NCI-H1092 treated with DMSO at 0.1 percent for 48 hours (cell line): ENCODE measurements around the gene RUVBL2.
"Not testable (repeated sequence)": the region's sequence is repeated elsewhere in the genome, so short reads cannot be mapped to it uniquely, and the experiment has no call there.

Experiments used
- DNase-seq: peaks from one replicate; lab custom pipeline; 2025; lab: John Stamatoyannopoulos, UW

The RUVBL2 gene

GRCh38 chr19:49018388-49019241 is 24.9 kb downstream of the RUVBL2 start:
- not testable (repeated sequence) for DNase-seq

GRCh38 chr19:49019242-49019932 is 25.7 kb downstream of the RUVBL2 start:
- DNase-seq: no peak

GRCh38 chr19:49020342-49020741 is 26.7 kb downstream of the RUVBL2 start:
- no peak for DNase-seq

GRCh38 chr19:49020931-49021895 is 27.5 kb downstream of the RUVBL2 start:
- no peak for DNase-seq

- DNase-seq: no peak
Measured at GRCh38 chr19:49022116-49022515, 28.4 kb downstream of the RUVBL2 start.

GRCh38 chr19:49024233-49024632 is 30.5 kb downstream of the RUVBL2 start, which contains the start of gene CGB3:
Gene CGB3 (minus strand): TSS chr19:49024333. CDS start chr19:49023971, 362 bp downstream.
- DNase-seq: not testable (repeated sequence)

GRCh38 chr19:49025088-49025487 is 31.4 kb downstream of the RUVBL2 start:
- DNase-seq: not testable (repeated sequence)

GRCh38 chr19:49025599-49025998 is 31.9 kb downstream of the RUVBL2 start:
- DNase-seq: not testable (repeated sequence)

- DNase-seq: not testable (repeated sequence)
Measured at GRCh38 chr19:49028686-49029085, 35.0 kb downstream of the RUVBL2 start.

GRCh38 chr19:49029749-49030148 is 36.1 kb downstream of the RUVBL2 start:
- DNase-seq: not testable (repeated sequence)

- not testable (repeated sequence) for DNase-seq
Measured at GRCh38 chr19:49030323-49030722, 36.6 kb downstream of the RUVBL2 start.

GRCh38 chr19:49031642-49032301 is 38.1 kb downstream of the RUVBL2 start, which contains the start of gene CGB2:
Gene CGB2 (plus strand): TSS chr19:49031890. CDS start chr19:49032096, 206 bp downstream.
- DNase-seq: not testable (repeated sequence)

GRCh38 chr19:49036815-49037214 is 43.1 kb downstream of the RUVBL2 start, which contains the start of gene CGB1:
Gene CGB1 (minus strand): TSS chr19:49036895. CDS start chr19:49036711, 184 bp downstream.
- DNase-seq: not testable (repeated sequence)

- not testable (repeated sequence) for DNase-seq
Measured at GRCh38 chr19:49038111-49038510, 44.4 kb downstream of the RUVBL2 start.

GRCh38 chr19:49038557-49039276 is 45.0 kb downstream of the RUVBL2 start:
- not testable (repeated sequence) for DNase-seq

GRCh38 chr19:49039736-49040135 is 46.0 kb downstream of the RUVBL2 start:
- DNase-seq: not testable (repeated sequence)

GRCh38 chr19:49042177-49042576 is 48.5 kb downstream of the RUVBL2 start:
- DNase-seq: no peak

- not testable (repeated sequence) for DNase-seq
Measured at GRCh38 chr19:49042666-49043065, 49.0 kb downstream of the RUVBL2 start.

GRCh38 chr19:49043548-49043947 is 49.9 kb downstream of the RUVBL2 start, which contains the start of gene CGB5:
Gene CGB5 (plus strand): TSS chr19:49043848. CDS start chr19:49044210, 362 bp downstream.
- DNase-seq: not testable (repeated sequence)

GRCh38 chr19:49049011-49049410 is 55.3 kb downstream of the RUVBL2 start, which contains the start of gene CGB8:
Gene CGB8 (minus strand): TSS chr19:49049111. CDS start chr19:49048739, 372 bp downstream.
- not testable (repeated sequence) for DNase-seq
